GM15510 (cell line): ENCODE results near the gene TMOD2.

Experiments
- POLR2A ChIP-seq: IDR thresholded peaks from 3 replicates; pipeline ENCODE4 v1.6.1; 2011; ENCODE audit warnings: borderline replicate concordance; ENCODE audit not compliant: insufficient read length; ENCODE audit errors: extremely low read depth

The TMOD2 gene

GRCh38 chr15:51750792-51751696, at the start of gene TMOD2:
Gene TMOD2, plus strand, starts transcription at chr15:51751597. Its CDS starts 14,845 bp downstream, at chr15:51766442.
- TF ChIP-seq POLR2A: no peak

GRCh38 chr15:51702710-51703109, 48.7 kb upstream of the TMOD2 start:
- TF ChIP-seq POLR2A: no peak

- no peak for TF ChIP-seq POLR2A
Observed at GRCh38 chr15:51706291-51706690, 45.1 kb upstream of the TMOD2 start.

DNA sequence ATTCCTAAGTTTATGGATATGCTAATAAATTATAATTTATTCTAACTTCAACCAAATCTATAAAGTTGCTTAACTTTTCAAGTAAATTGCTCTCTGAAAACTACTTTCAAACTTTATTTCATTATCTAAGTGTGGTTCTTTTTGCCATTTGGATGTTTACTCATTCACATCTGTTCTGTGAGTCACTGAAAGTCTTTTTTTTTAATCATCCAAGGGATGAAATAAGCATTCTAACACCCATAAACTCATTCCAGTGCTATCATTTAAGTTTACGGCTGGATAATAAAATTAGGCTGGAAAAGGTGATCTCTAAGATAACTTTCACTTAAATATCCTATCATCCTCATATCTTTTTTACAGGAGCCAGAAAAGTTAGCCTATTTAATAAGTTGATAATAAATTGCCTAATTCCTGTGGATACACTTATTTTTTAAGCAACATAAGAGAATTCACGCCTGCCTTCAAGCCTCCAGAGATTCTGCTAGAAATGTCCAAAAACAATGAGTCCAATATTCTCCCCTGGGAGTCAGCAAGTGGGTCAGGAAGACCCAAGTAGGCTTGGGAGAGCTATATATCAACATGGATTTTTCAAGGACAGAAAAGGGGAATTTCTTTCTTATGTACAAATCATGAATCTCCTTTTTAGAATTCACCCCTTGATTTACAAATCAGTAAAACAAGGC, 44.3 kb upstream of the TMOD2 start:
- TF ChIP-seq POLR2A: no peak

GRCh38 chr15:51708013-51708412, 43.4 kb upstream of the TMOD2 start:
- TF ChIP-seq POLR2A: no peak

GRCh38 chr15:51709031-51709430, 42.4 kb upstream of the TMOD2 start:
- no peak for TF ChIP-seq POLR2A

- TF ChIP-seq POLR2A: no peak
Observed at GRCh38 chr15:51714162-51714561, 37.2 kb upstream of the TMOD2 start.

GRCh38 chr15:51714911-51715310, 36.5 kb upstream of the TMOD2 start:
- TF ChIP-seq POLR2A: no peak

GRCh38 chr15:51718219-51718618, 33.2 kb upstream of the TMOD2 start:
- TF ChIP-seq POLR2A: no peak

DNA sequence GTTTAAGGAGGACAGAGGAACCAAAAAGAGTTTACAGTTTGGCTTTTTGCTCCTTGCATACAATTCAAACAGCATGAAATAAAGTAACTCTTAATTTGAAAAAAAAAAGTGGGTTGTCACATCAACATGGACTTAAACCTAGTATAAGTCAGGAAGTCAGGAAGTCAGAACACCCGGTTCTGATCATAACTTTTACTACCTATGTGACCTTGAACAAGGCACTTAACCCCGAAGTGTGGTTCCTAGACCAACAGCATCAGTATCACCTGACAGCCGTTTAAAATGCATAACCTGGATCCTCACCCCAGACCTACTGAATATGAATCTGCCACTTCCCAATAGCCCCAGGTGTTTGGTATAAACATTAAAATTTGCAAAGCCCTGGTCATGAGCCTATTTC, 32.7 kb upstream of the TMOD2 start:
- no peak for TF ChIP-seq POLR2A

GRCh38 chr15:51720201-51720995, 31.0 kb upstream of the TMOD2 start:
- no peak for TF ChIP-seq POLR2A

DNA sequence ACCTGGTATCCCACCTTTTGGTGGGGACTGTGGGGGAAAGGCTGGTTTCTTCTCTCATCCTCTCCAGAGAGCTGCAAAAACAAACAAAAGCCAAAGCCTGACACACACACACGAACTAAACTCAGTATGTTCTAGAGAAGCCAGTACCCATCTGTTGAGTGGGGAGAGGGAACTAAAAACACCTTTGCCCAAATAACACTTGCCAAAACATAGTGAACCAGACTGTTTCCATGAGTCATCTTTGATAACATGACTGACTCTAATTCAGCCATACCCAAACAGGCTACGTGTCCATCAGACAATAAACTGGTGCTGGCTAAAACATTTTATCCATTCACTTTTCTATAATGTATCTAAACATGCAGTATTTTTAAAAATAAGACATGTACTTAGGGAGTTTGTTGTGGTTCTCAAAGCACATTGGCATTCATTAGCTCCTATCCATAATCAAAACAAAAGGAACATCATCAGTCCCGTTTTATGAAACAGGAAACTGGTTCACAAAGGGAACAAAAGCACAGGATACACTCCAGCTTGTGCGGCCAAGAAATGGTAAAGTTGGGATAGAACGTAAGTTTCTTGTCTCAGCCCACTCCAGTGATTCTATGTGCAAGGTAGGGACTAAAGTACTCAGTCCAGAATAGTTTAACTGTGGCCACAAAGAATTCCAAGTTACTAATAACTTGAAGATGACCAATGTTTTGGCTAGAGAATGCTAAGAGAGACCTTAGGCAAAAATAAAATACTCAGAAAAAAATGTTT, 30.0 kb upstream of the TMOD2 start:
- no peak for TF ChIP-seq POLR2A

DNA sequence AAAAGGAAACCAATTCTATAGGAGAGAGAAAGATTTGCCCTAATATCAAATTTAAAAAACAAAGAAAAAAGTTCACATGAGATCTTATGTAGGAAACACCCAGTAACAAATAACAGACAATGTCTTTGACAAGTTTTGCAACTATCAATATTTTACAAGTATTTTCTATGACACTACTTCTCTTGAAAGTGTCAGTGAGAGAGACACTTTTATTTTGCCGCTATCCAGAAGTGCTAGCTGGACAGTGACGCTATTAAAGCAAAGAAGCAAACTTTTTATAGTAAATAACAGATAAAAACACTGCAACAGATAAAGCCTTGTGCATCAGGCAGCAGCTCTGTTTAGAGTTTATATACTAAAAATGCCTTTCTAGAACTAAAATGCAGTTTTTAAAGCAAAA, 27.2 kb upstream of the TMOD2 start:
- no peak for TF ChIP-seq POLR2A

GRCh38 chr15:51724673-51725072, 26.7 kb upstream of the TMOD2 start:
- TF ChIP-seq POLR2A: no peak
